Fibroblast of pulmonary artery (primary cell): Measurements from ENCODE around the gene GABRE.

Experiments
- DNase-seq: peaks from one replicate; pipeline ENCODE4 v3.0.0-alpha.2; 2010; ENCODE audit warnings: low read depth
- H3K4me3 ChIP-seq: replicated peaks from 2 replicates; pipeline ENCODE4 v1.5.1; 2011; ENCODE audit warnings: low read depth, mild to moderate bottlenecking, control low read depth, low read length, moderate library complexity
- CTCF ChIP-seq: IDR thresholded peaks from 2 replicates; pipeline ENCODE4 v1.5.1; 2011; ENCODE audit warnings: mild to moderate bottlenecking, control low read depth, low read length, inconsistent platforms; ENCODE audit errors: missing control alignments

GABRE gene

GRCh38 chrX:151982222-151982621 lies 7.7 kb upstream of the GABRE start:
- TF ChIP-seq CTCF, result no peak
- peak; percentile 75 for DNase-seq
- no peak overlapping the region for H3K4me3 ChIP-seq

- peak; percentile 46 for DNase-seq
- H3K4me3 ChIP-seq, result no peak overlapping the region
- TF ChIP-seq CTCF, result no peak
Observed at GRCh38 chrX:151981129-151981528, 6.7 kb upstream of the GABRE start.

- no peak for TF ChIP-seq CTCF
- DNase-seq, result no peak
- no peak overlapping the region for H3K4me3 ChIP-seq
Observed at GRCh38 chrX:151977923-151978322, 3.4 kb upstream of the GABRE start.

GRCh38 chrX:151977009-151977408 lies 2.5 kb upstream of the GABRE start:
- DNase-seq, result no peak
- TF ChIP-seq CTCF, result no peak
- H3K4me3 ChIP-seq, result no peak overlapping the region

GRCh38 chrX:151975736-151976275 lies 1.3 kb upstream of the GABRE start:
- no peak for TF ChIP-seq CTCF
- H3K4me3 ChIP-seq, result no peak overlapping the region
- DNase-seq, result no peak

- no peak for DNase-seq
- no peak for TF ChIP-seq CTCF
- no peak overlapping the region for H3K4me3 ChIP-seq
Observed at GRCh38 chrX:151975228-151975593, 735 bp upstream of the GABRE start.

- peak overlapping the region; percentile 64 for H3K4me3 ChIP-seq
- no peak for TF ChIP-seq CTCF
- DNase-seq, result no peak
Observed at GRCh38 chrX:151973851-151974335, 583 bp downstream of the GABRE start.
